ENCODE results near the gene CIB2. TPM values are rescaled to one million over a fixed set of nuclear protein-coding genes. Genes with fewer than 3 reads are reported as not detected.

Gene CIB2
- total RNA-seq, 1 donor from 2014 or later, result 16.4 TPM

- no peaks in the 10 kb centered on the region for H3K9me3 Mint-ChIP-seq (ENCODE audit: unreplicated experiment)
- peaks cover 8% of the 10 kb centered on the region for H3K27me3 Mint-ChIP-seq (ENCODE audit: unreplicated experiment)
- H3K36me3 Mint-ChIP-seq (ENCODE audit: low read depth, unreplicated experiment), result peaks cover 3% of the 10 kb centered on the region
- TF ChIP-seq, protein P1, sequence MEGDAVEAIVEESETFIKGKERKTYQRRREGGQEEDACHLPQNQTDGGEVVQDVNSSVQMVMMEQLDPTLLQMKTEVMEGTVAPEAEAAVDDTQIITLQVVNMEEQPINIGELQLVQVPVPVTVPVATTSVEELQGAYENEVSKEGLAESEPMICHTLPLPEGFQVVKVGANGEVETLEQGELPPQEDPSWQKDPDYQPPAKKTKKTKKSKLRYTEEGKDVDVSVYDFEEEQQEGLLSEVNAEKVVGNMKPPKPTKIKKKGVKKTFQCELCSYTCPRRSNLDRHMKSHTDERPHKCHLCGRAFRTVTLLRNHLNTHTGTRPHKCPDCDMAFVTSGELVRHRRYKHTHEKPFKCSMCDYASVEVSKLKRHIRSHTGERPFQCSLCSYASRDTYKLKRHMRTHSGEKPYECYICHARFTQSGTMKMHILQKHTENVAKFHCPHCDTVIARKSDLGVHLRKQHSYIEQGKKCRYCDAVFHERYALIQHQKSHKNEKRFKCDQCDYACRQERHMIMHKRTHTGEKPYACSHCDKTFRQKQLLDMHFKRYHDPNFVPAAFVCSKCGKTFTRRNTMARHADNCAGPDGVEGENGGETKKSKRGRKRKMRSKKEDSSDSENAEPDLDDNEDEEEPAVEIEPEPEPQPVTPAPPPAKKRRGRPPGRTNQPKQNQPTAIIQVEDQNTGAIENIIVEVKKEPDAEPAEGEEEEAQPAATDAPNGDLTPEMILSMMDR (IDR thresholded peaks at IDR 0.05; ENCODE audit: unreplicated experiment), result no peak
- H3K27ac Mint-ChIP-seq (ENCODE audit: unreplicated experiment), result peak within 1 kb of the TSS; percentile 88
- peaks cover 8% of the 10 kb centered on the region for H3K4me1 Mint-ChIP-seq (ENCODE audit: unreplicated experiment)
- peak within 1 kb of the TSS; percentile 93 for H3K4me3 Mint-ChIP-seq (ENCODE audit: unreplicated experiment)
- DNase-seq (ENCODE audit: low spot score), result peak; percentile 100
Measured at GRCh38 chr15:78149068-78149804, 18.0 kb upstream of the CIB2 start, which contains the start of gene IDH3A. Gene IDH3A, plus strand, starts transcription at chr15:78149362. Its CDS starts 42 bp downstream, at chr15:78149404.

DNA sequence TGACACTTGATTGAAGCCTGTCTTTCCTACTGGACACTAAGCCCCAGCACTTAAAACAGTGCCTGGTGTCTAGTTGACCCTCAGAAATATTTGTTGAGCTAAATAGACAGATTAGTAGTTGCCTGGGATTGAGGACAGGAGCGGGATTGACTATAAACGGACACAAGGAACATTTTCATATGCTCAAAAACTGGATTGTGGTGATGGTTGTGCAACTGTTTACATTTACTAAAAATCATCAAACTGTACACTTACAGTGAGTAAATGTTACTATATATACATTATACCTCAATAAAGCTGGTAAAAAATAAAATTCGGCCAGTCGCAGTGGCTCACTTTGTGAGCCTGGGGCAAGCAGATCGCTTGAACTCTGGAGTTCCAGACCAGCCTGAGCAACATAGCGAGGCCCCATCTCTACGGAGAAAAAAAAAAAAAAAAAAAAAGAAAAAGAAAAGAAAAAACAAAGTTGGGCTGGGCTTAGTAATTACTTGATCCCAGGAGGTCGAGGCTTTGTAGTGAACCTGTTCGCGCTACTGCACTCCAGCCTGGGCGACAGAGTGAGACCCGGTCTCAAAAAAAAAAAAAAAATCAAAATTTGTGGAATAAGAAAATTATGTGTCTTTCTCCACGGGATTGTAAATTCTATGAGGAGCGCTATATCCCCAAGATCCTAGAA, 17.3 kb upstream of the CIB2 start:
- no peak for DNase-seq (ENCODE audit: low spot score)
- Mint-ChIP-seq H3K4me1 (ENCODE audit: unreplicated experiment) (peaks cover 8% of the 10 kb centered on the region), H3K4me3 (ENCODE audit: unreplicated experiment) (peak overlapping the region; percentile 93), H3K9me3 (ENCODE audit: unreplicated experiment) (no peaks in the 10 kb centered on the region), H3K36me3 (ENCODE audit: low read depth, unreplicated experiment) (peaks cover 3% of the 10 kb centered on the region), H3K27ac (ENCODE audit: unreplicated experiment) (peak overlapping the region; percentile 88), H3K27me3 (ENCODE audit: unreplicated experiment) (peaks cover 8% of the 10 kb centered on the region)
- TF ChIP-seq, protein P1 (IDR thresholded peaks at IDR 0.05; ENCODE audit: unreplicated experiment), result no peak

DNA sequence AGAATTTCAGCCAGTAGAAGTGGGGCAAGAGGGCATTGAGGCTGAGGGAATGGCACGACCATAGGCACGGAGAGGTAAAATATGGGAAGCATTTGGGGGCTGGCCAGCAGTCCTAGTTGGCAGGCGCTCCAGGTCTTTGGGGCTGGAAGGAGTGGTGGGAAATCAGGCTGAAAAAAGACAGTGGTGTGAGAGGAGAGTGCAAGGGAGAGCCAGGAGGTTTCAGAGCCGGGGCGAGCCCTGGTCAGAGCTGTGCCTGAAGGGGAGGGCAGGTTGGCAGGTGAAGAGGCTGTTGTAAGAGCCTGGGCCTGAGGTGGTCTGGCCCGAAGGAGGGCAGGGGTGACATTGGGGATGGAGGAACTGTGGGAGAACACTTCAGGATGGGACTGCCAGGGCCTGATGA, 16.3 kb upstream of the CIB2 start:
- DNase-seq (ENCODE audit: low spot score), result no peak
- peaks cover 3% of the 10 kb centered on the region for H3K36me3 Mint-ChIP-seq (ENCODE audit: low read depth, unreplicated experiment)
- peaks cover 8% of the 10 kb centered on the region for H3K27me3 Mint-ChIP-seq (ENCODE audit: unreplicated experiment)
- H3K4me3 Mint-ChIP-seq (ENCODE audit: unreplicated experiment), result peak overlapping the region; percentile 80
- TF ChIP-seq, protein P1 (IDR thresholded peaks at IDR 0.05; ENCODE audit: unreplicated experiment), result no peak
- peaks cover 8% of the 10 kb centered on the region for H3K4me1 Mint-ChIP-seq (ENCODE audit: unreplicated experiment)
- no peaks in the 10 kb centered on the region for H3K9me3 Mint-ChIP-seq (ENCODE audit: unreplicated experiment)
- no peak overlapping the region for H3K27ac Mint-ChIP-seq (ENCODE audit: unreplicated experiment)

- H3K4me1 Mint-ChIP-seq (ENCODE audit: unreplicated experiment), result peaks cover 8% of the 10 kb centered on the region
- H3K27ac Mint-ChIP-seq (ENCODE audit: unreplicated experiment), result no peak overlapping the region
- peaks cover 3% of the 10 kb centered on the region for H3K36me3 Mint-ChIP-seq (ENCODE audit: low read depth, unreplicated experiment)
- DNase-seq (ENCODE audit: low spot score), result no peak
- H3K4me3 Mint-ChIP-seq (ENCODE audit: unreplicated experiment), result no peak overlapping the region
- TF ChIP-seq, protein P1 (IDR thresholded peaks at IDR 0.05; ENCODE audit: unreplicated experiment), result no peak
- no peaks in the 10 kb centered on the region for H3K9me3 Mint-ChIP-seq (ENCODE audit: unreplicated experiment)
- H3K27me3 Mint-ChIP-seq (ENCODE audit: unreplicated experiment), result peaks cover 8% of the 10 kb centered on the region
Measured at GRCh38 chr15:78146425-78147154, 15.3 kb upstream of the CIB2 start.
